ENCODE data around the gene OSCAR. TPM values are rescaled to one million over a fixed set of nuclear protein-coding genes. Genes with fewer than 3 reads are reported as not detected.

The OSCAR gene
- total and polyA plus RNA-seq, 2 of the 13 experiments (the other 11 are each of a cell fraction or from before 2014, with no cell fraction given), result 1.9 TPM; not detected in 1

GRCh38 chr19:54115109-54116063, 14.8 kb upstream of the OSCAR start, which contains the start of the genes PRPF31 and TFPT (continued):
- TF ChIP-seq ZNF563 (CRISPR knock-in tag; IDR thresholded peaks at IDR 0.05) (peak; percentile 40; the same call in 1 of the 2 replicates), ZXDC (CRISPR knock-in tag; IDR thresholded peaks at IDR 0.05) (no peak), TERF1 (CRISPR knock-in tag; IDR thresholded peaks at IDR 0.05) (no peak), ZNF280D (CRISPR knock-in tag; IDR thresholded peaks at IDR 0.05) (no peak; the same call in 1 of the 2 replicates), HBP1 (CRISPR knock-in tag; IDR thresholded peaks at IDR 0.05; ENCODE audit: low read depth) (peak; percentile 94), CHD4 (IDR thresholded peaks at IDR 0.05; ENCODE audit: borderline replicate concordance, low read length) (no peak), SYNCRIP (IDR thresholded peaks at IDR 0.05; ENCODE audit: insufficient read depth, low read depth, low read length) (no peak), ATF3 (CRISPR knock-in tag; IDR thresholded peaks at IDR 0.05) (peak; percentile 35; the same call in 1 of the 2 replicates), ZNF326 (CRISPR knock-in tag; IDR thresholded peaks at IDR 0.05; ENCODE audit: borderline replicate concordance) (no peak), CREBL2 (CRISPR knock-in tag; IDR thresholded peaks at IDR 0.05; ENCODE audit: borderline replicate concordance) (no peak), HMGXB3 (CRISPR knock-in tag; IDR thresholded peaks at IDR 0.05; ENCODE audit: borderline replicate concordance) (peak; percentile 88), NR2F6 (IDR thresholded peaks at IDR 0.05) (no peak; the same call in 1 of the 2 replicates), NR2F6 (CRISPR knock-in tag; IDR thresholded peaks at IDR 0.05) (peak; percentile 43; the same call in 1 of the 2 replicates)
